ENCODE data around the gene GALNT2. TPM values are rescaled to one million over a fixed set of nuclear protein-coding genes. Genes with fewer than 3 reads are reported as not detected.

Gene GALNT2
- total RNA-seq, 1 donor = 17.2 TPM

GRCh38 chr1:230169454-230170152 is 102.6 kb downstream of the GALNT2 start:
- Histone ChIP-seq H3K4me1 (ENCODE audit: insufficient read depth, low read length) (peaks cover 22% of the 10 kb centered on the region), H3K9me3 (ENCODE audit: low read depth, low read length) (no peaks in the 10 kb centered on the region), H3K4me3 (ENCODE audit: low read length) (peak overlapping the region; percentile 7), H3K27me3 (ENCODE audit: insufficient read depth, low read length) (no peaks in the 10 kb centered on the region)

- H3K27me3 ChIP-seq (ENCODE audit: insufficient read depth, low read length) = no peaks in the 10 kb centered on the region
- H3K4me1 ChIP-seq (ENCODE audit: insufficient read depth, low read length) = peaks cover 28% of the 10 kb centered on the region
- H3K4me3 ChIP-seq (ENCODE audit: low read length) = no peak overlapping the region
- H3K9me3 ChIP-seq (ENCODE audit: low read depth, low read length) = no peaks in the 10 kb centered on the region
Measured at GRCh38 chr1:230170153-230170547, 103.1 kb downstream of the GALNT2 start.

GRCh38 chr1:230170622-230171021 is 103.6 kb downstream of the GALNT2 start:
- Histone ChIP-seq H3K4me3 (ENCODE audit: low read length) (no peak overlapping the region), H3K4me1 (ENCODE audit: insufficient read depth, low read length) (peaks cover 30% of the 10 kb centered on the region), H3K27me3 (ENCODE audit: insufficient read depth, low read length) (no peaks in the 10 kb centered on the region), H3K9me3 (ENCODE audit: low read depth, low read length) (no peaks in the 10 kb centered on the region)

- no peaks in the 10 kb centered on the region for H3K9me3 ChIP-seq (ENCODE audit: low read depth, low read length)
- H3K27me3 ChIP-seq (ENCODE audit: insufficient read depth, low read length) = no peaks in the 10 kb centered on the region
- H3K4me3 ChIP-seq (ENCODE audit: low read length) = no peak overlapping the region
- peaks cover 30% of the 10 kb centered on the region for H3K4me1 ChIP-seq (ENCODE audit: insufficient read depth, low read length)
Measured at GRCh38 chr1:230171356-230172015, 104.4 kb downstream of the GALNT2 start.

GRCh38 chr1:230172016-230172537 is 105.0 kb downstream of the GALNT2 start:
- Histone ChIP-seq H3K27me3 (ENCODE audit: insufficient read depth, low read length) (no peaks in the 10 kb centered on the region), H3K9me3 (ENCODE audit: low read depth, low read length) (no peaks in the 10 kb centered on the region), H3K4me1 (ENCODE audit: insufficient read depth, low read length) (peaks cover 30% of the 10 kb centered on the region), H3K4me3 (ENCODE audit: low read length) (no peak overlapping the region)

GRCh38 chr1:230173187-230173975 is 106.3 kb downstream of the GALNT2 start:
- Histone ChIP-seq H3K27me3 (ENCODE audit: insufficient read depth, low read length) (no peaks in the 10 kb centered on the region), H3K4me1 (ENCODE audit: insufficient read depth, low read length) (peaks cover 30% of the 10 kb centered on the region), H3K9me3 (ENCODE audit: low read depth, low read length) (no peaks in the 10 kb centered on the region), H3K4me3 (ENCODE audit: low read length) (no peak overlapping the region)

GRCh38 chr1:230174041-230174440 is 107.0 kb downstream of the GALNT2 start:
- Histone ChIP-seq H3K27me3 (ENCODE audit: insufficient read depth, low read length) (no peaks in the 10 kb centered on the region), H3K4me3 (ENCODE audit: low read length) (no peak overlapping the region), H3K9me3 (ENCODE audit: low read depth, low read length) (no peaks in the 10 kb centered on the region), H3K4me1 (ENCODE audit: insufficient read depth, low read length) (peaks cover 29% of the 10 kb centered on the region)

GRCh38 chr1:230174471-230175162 is 107.6 kb downstream of the GALNT2 start:
- Histone ChIP-seq H3K4me1 (ENCODE audit: insufficient read depth, low read length) (peaks cover 24% of the 10 kb centered on the region), H3K4me3 (ENCODE audit: low read length) (no peak overlapping the region), H3K27me3 (ENCODE audit: insufficient read depth, low read length) (no peaks in the 10 kb centered on the region), H3K9me3 (ENCODE audit: low read depth, low read length) (no peaks in the 10 kb centered on the region)

GRCh38 chr1:230175163-230175747 is 108.2 kb downstream of the GALNT2 start:
- Histone ChIP-seq H3K9me3 (ENCODE audit: low read depth, low read length) (no peaks in the 10 kb centered on the region), H3K4me1 (ENCODE audit: insufficient read depth, low read length) (peaks cover 17% of the 10 kb centered on the region), H3K4me3 (ENCODE audit: low read length) (no peak overlapping the region), H3K27me3 (ENCODE audit: insufficient read depth, low read length) (no peaks in the 10 kb centered on the region)

- H3K4me3 ChIP-seq (ENCODE audit: low read length) = no peak overlapping the region
- no peaks in the 10 kb centered on the region for H3K27me3 ChIP-seq (ENCODE audit: insufficient read depth, low read length)
- peaks cover 11% of the 10 kb centered on the region for H3K4me1 ChIP-seq (ENCODE audit: insufficient read depth, low read length)
- H3K9me3 ChIP-seq (ENCODE audit: low read depth, low read length) = no peaks in the 10 kb centered on the region
Measured at GRCh38 chr1:230175839-230176238, 108.8 kb downstream of the GALNT2 start.

GRCh38 chr1:230176326-230176725 is 109.3 kb downstream of the GALNT2 start:
- no peak overlapping the region for H3K4me3 ChIP-seq (ENCODE audit: low read length)
- H3K27me3 ChIP-seq (ENCODE audit: insufficient read depth, low read length) = no peaks in the 10 kb centered on the region
- no peaks in the 10 kb centered on the region for H3K9me3 ChIP-seq (ENCODE audit: low read depth, low read length)
- peaks cover 10% of the 10 kb centered on the region for H3K4me1 ChIP-seq (ENCODE audit: insufficient read depth, low read length)

- Histone ChIP-seq H3K9me3 (ENCODE audit: low read depth, low read length) (no peaks in the 10 kb centered on the region), H3K4me3 (ENCODE audit: low read length) (no peak overlapping the region), H3K27me3 (ENCODE audit: insufficient read depth, low read length) (no peaks in the 10 kb centered on the region), H3K4me1 (ENCODE audit: insufficient read depth, low read length) (peaks cover 10% of the 10 kb centered on the region)
Measured at GRCh38 chr1:230176871-230177411, 109.9 kb downstream of the GALNT2 start.

GRCh38 chr1:230179249-230179648 is 112.2 kb downstream of the GALNT2 start:
- H3K9me3 ChIP-seq (ENCODE audit: low read depth, low read length) = no peaks in the 10 kb centered on the region
- no peaks in the 10 kb centered on the region for H3K27me3 ChIP-seq (ENCODE audit: insufficient read depth, low read length)
- no peak overlapping the region for H3K4me3 ChIP-seq (ENCODE audit: low read length)
- peaks cover 10% of the 10 kb centered on the region for H3K4me1 ChIP-seq (ENCODE audit: insufficient read depth, low read length)

All from mononuclear cell (primary cell).